ENCODE results near the gene FNDC5. TPM values are rescaled to one million over a fixed set of nuclear protein-coding genes. Genes with fewer than 3 reads are reported as not detected.

Gene FNDC5
- total RNA-seq, 1 donor from 2014 or later: 9.6 TPM

DNA sequence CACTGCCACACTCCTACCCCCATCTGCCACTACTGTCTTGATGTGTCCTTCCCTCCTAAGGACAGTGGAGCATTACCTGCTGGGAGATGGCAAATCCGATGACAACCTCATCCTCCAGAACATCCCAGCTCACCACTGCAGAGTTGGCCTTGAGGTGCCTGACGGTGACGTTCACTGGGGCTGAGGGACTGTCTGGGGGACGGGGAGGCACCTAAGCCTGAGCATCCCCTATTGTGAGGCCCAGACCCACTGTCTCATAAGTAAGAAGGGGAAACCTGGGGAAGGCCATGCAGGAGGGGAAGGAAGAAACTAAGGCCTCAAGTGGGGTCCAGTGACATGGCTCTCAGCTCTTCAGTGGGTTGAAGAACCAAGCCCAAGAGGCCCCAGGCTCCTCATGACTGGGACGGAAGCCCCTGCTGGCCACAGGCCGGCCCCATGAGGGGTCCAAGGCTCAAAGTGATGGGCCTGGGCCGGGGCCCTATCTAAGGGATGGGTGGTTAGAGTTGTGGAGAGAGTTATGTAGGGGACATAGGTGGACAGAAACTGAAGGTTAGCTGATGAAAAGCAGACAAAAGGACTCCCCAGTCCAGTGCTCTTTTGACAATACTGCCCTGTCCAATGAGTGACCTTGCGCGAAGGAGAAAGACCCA is 1.8 kb downstream of the FNDC5 start:
- no peaks in the 10 kb centered on the region for H3K9me3 ChIP-seq (ENCODE audit: low read depth)
- peaks cover 18% of the 10 kb centered on the region for H3K27me3 ChIP-seq
- peaks cover 4% of the 10 kb centered on the region for H3K36me3 Mint-ChIP-seq
- no peak overlapping the region for H3K4me2 ChIP-seq
- TF ChIP-seq EZH2 (IDR thresholded peaks at IDR 0.05): no peak
- no peak for TF ChIP-seq CTCF (IDR thresholded peaks at IDR 0.05)
- TF ChIP-seq EZH2phosphoT487 (IDR thresholded peaks at IDR 0.05): no peak
- H3K79me2 ChIP-seq (ENCODE audit: low read depth): no peaks in the 10 kb centered on the region
- no peaks in the 10 kb centered on the region for H3K9me3 Mint-ChIP-seq
- peak overlapping the region; percentile 85 for H3K4me3 Mint-ChIP-seq
- no peak overlapping the region for H3K4me3 ChIP-seq
- H3K4me1 ChIP-seq: peaks cover 28% of the 10 kb centered on the region
- no peak overlapping the region for H3K9ac ChIP-seq
- H3K27me3 Mint-ChIP-seq (ENCODE audit: insufficient read depth, low read depth): peaks cover 26% of the 10 kb centered on the region
- H3K4me1 Mint-ChIP-seq: peaks cover 45% of the 10 kb centered on the region
- H3K27ac ChIP-seq: no peak overlapping the region
- H3K36me3 ChIP-seq: no peaks in the 10 kb centered on the region
- H3F3A ChIP-seq (ENCODE audit: low read depth): peaks cover 34% of the 10 kb centered on the region
- H2AFZ ChIP-seq (replicated peaks): no peak overlapping the region
- no peak for DNase-seq (ENCODE audit: low spot score)
- no peak overlapping the region for H3K27ac Mint-ChIP-seq
- H4K20me1 ChIP-seq (ENCODE audit: low read depth): no peaks in the 10 kb centered on the region

- H3K27ac ChIP-seq: no peak overlapping the region
- H3K4me3 Mint-ChIP-seq: no peak overlapping the region
- H3K4me3 ChIP-seq: no peak overlapping the region
- H3K4me1 Mint-ChIP-seq: peaks cover 53% of the 10 kb centered on the region
- H3K9me3 ChIP-seq (ENCODE audit: low read depth): no peaks in the 10 kb centered on the region
- H3K4me2 ChIP-seq: no peak overlapping the region
- no peak for TF ChIP-seq EZH2 (IDR thresholded peaks at IDR 0.05)
- no peak for TF ChIP-seq EZH2phosphoT487 (IDR thresholded peaks at IDR 0.05)
- TF ChIP-seq CTCF (IDR thresholded peaks at IDR 0.05): no peak
- no peaks in the 10 kb centered on the region for H3K9me3 Mint-ChIP-seq
- H3F3A ChIP-seq (ENCODE audit: low read depth): peaks cover 34% of the 10 kb centered on the region
- peaks cover 4% of the 10 kb centered on the region for H3K36me3 Mint-ChIP-seq
- H3K27ac Mint-ChIP-seq: no peak overlapping the region
- no peak for DNase-seq (ENCODE audit: low spot score)
- H4K20me1 ChIP-seq (ENCODE audit: low read depth): no peaks in the 10 kb centered on the region
- peaks cover 22% of the 10 kb centered on the region for H3K27me3 Mint-ChIP-seq (ENCODE audit: insufficient read depth, low read depth)
- peaks cover 18% of the 10 kb centered on the region for H3K27me3 ChIP-seq
- H3K4me1 ChIP-seq: peaks cover 28% of the 10 kb centered on the region
- H3K36me3 ChIP-seq: no peaks in the 10 kb centered on the region
- no peaks in the 10 kb centered on the region for H3K79me2 ChIP-seq (ENCODE audit: low read depth)
- no peak overlapping the region for H3K9ac ChIP-seq
- no peak overlapping the region for H2AFZ ChIP-seq (replicated peaks)
Measured at GRCh38 chr1:32868085-32868484, 2.6 kb downstream of the FNDC5 start.

GRCh38 chr1:32867671-32868070 is 3.0 kb downstream of the FNDC5 start:
- no peak overlapping the region for H3K27ac ChIP-seq
- no peak overlapping the region for H3K4me3 Mint-ChIP-seq

More at GRCh38 chr1:32867671-32868070, 3.0 kb downstream of the FNDC5 start:
- H3K4me3 ChIP-seq: no peak overlapping the region
- Mint-ChIP-seq H3K9me3 (no peaks in the 10 kb centered on the region), H3K27me3 (ENCODE audit: insufficient read depth, low read depth) (peaks cover 18% of the 10 kb centered on the region), H3K4me1 (peaks cover 54% of the 10 kb centered on the region), H3K27ac (no peak overlapping the region), H3K36me3 (peaks cover 8% of the 10 kb centered on the region)
- no peak overlapping the region for H2AFZ ChIP-seq (replicated peaks)
- H3K36me3 ChIP-seq: no peaks in the 10 kb centered on the region
- DNase-seq (ENCODE audit: low spot score): no peak
- peaks cover 28% of the 10 kb centered on the region for H3K4me1 ChIP-seq
- no peak overlapping the region for H3K4me2 ChIP-seq
- no peaks in the 10 kb centered on the region for H3K9me3 ChIP-seq (ENCODE audit: low read depth)
- H3K27me3 ChIP-seq: peaks cover 18% of the 10 kb centered on the region
- no peak for TF ChIP-seq EZH2phosphoT487 (IDR thresholded peaks at IDR 0.05)
- no peak for TF ChIP-seq EZH2 (IDR thresholded peaks at IDR 0.05)
- TF ChIP-seq CTCF (IDR thresholded peaks at IDR 0.05): no peak
- no peaks in the 10 kb centered on the region for H3K79me2 ChIP-seq (ENCODE audit: low read depth)
- H3K9ac ChIP-seq: no peak overlapping the region
- H4K20me1 ChIP-seq (ENCODE audit: low read depth): no peaks in the 10 kb centered on the region
- H3F3A ChIP-seq (ENCODE audit: low read depth): peaks cover 32% of the 10 kb centered on the region
